H1 (cell line): ENCODE results near the gene TCAP. TPM values are rescaled to one million over a fixed set of nuclear protein-coding genes. Genes with fewer than 3 reads are reported as not detected.
A peak's percentile ranks its signal among the peaks of the same experiment; 100 is the strongest.

Source experiments
- TEAD4 ChIP-seq: IDR thresholded peaks from 2 replicates; pipeline ENCODE4 v1.6.1; 2012; ENCODE audit warnings: low read depth, low read length, inconsistent platforms, mixed read lengths
- ZNF274 ChIP-seq: IDR thresholded peaks from 2 replicates; pipeline ENCODE4 v1.7.0; 2012; ENCODE audit warnings: low read length, borderline replicate concordance; ENCODE audit errors: extremely low read depth
- polyA plus RNA-seq, 7 experiments: library from polyadenylated mRNA; depleted of rRNA in 3 of 7; stranded (reverse) in 5 of 7; unstranded in 2 of 7; fragments of >200 nt in 5 of 7; fragments of 200-250 nt in 2 of 7; gene quantifications; 1 replicate in 5 of 7; 2 replicates in 1 of 7; 4 replicates in 1 of 7; pipeline versions ENCODE4 v1.2.1 to v1.2.3, GENCODE V29; 2011 to 2013; ENCODE audit warnings: missing spikeins in 2 of 7, mixed read lengths in 2 of 7
- total RNA-seq: library from RNA; stranded (reverse); fragmentation: NEBNext Ultra II Directional; extraction: Animal tissue kit (Norgen Biotek cat#: 25700); gene quantifications from 2 replicates; pipeline ENCODE4 v1.2.1, GENCODE V29; 2021

The TCAP gene
- total and polyA plus RNA-seq, 2 of the 8 experiments (the other 6 are each of a cell fraction or from before 2014, with no cell fraction given), result 0.82 to 1.4 TPM

GRCh38 chr17:39617446-39618245 lies 47.5 kb upstream of the TCAP start (continued):
- TF ChIP-seq ZNF274 (no peak), TEAD4 (peak; percentile 38; the same call in 1 of the 2 replicates)
